GM21717 (cell line): ENCODE measurements around the gene GMNN.
"Not testable (repeated sequence)": the region's sequence is repeated elsewhere in the genome, so short reads cannot be mapped to it uniquely, and the experiment has no call there.

Experiments
- ATAC-seq: cut with Tn5 transposase; IDR thresholded peaks from one replicate; pipeline ENCODE4 v1.9.1; 2021; ENCODE audit warnings: mild to moderate bottlenecking, moderate library complexity; ENCODE audit not compliant: unreplicated experiment

Gene GMNN

GRCh38 chr6:24761193-24761835 lies 13.4 kb upstream of the GMNN start:
- ATAC-seq: no peak

- ATAC-seq: no peak
Measured at GRCh38 chr6:24761851-24762250, 12.9 kb upstream of the GMNN start.

- no peak for ATAC-seq
Measured at GRCh38 chr6:24763578-24763977, 11.2 kb upstream of the GMNN start.

GRCh38 chr6:24764833-24765828 lies 9.6 kb upstream of the GMNN start:
- ATAC-seq: not testable (repeated sequence)

GRCh38 chr6:24765968-24766367 lies 8.8 kb upstream of the GMNN start:
- ATAC-seq: not testable (repeated sequence)

GRCh38 chr6:24766680-24767462 lies 7.9 kb upstream of the GMNN start:
- ATAC-seq: peak; percentile 52

- ATAC-seq: no peak
Measured at GRCh38 chr6:24768361-24768760, 6.4 kb upstream of the GMNN start.

GRCh38 chr6:24775520-24776058 lies 852 bp downstream of the GMNN start:
- ATAC-seq: peak; percentile 16

- ATAC-seq: no peak
Measured at GRCh38 chr6:24777227-24777626, 2.5 kb downstream of the GMNN start.

GRCh38 chr6:24778121-24778520 lies 3.4 kb downstream of the GMNN start:
- ATAC-seq: no peak

- no peak for ATAC-seq
Measured at GRCh38 chr6:24778878-24779277, 4.1 kb downstream of the GMNN start.

- no peak for ATAC-seq
Measured at GRCh38 chr6:24779416-24780016, 4.8 kb downstream of the GMNN start.

GRCh38 chr6:24780206-24780605 lies 5.5 kb downstream of the GMNN start:
- ATAC-seq: no peak

- ATAC-seq: no peak
Measured at GRCh38 chr6:24788031-24788665, 13.4 kb downstream of the GMNN start.

GRCh38 chr6:24795106-24795505 lies 20.4 kb downstream of the GMNN start:
- ATAC-seq: no peak

GRCh38 chr6:24796616-24797290 lies 22.0 kb downstream of the GMNN start:
- no peak for ATAC-seq

GRCh38 chr6:24797596-24798216 lies 23.0 kb downstream of the GMNN start:
- ATAC-seq: no peak

- no peak for ATAC-seq
Measured at GRCh38 chr6:24798740-24799540, 24.2 kb downstream of the GMNN start, which contains the start of gene ARMH2. Gene ARMH2, minus strand, starts transcription at chr6:24798917. Its CDS starts 60 bp downstream, at chr6:24798857.
